Bronchial epithelial cell (primary cell): ENCODE measurements around the gene KHDRBS2. TPM values are rescaled to one million over a fixed set of nuclear protein-coding genes. Genes with fewer than 3 reads are reported as not detected.

Experiments used
- DNase-seq: peaks from one replicate; pipeline ENCODE4 v3.0.0-alpha.2; 2010; ENCODE audit warnings: low read depth
- FAIRE-seq: peaks from 2 replicates; lab custom pipeline; 2011; peaks lifted over from hg19 to GRCh38; lab: Jason Lieb, UNC
- H3K27me3 ChIP-seq: 2 replicates; pipeline ENCODE4 v1.5.1; 2011; ENCODE audit warnings: low read length; ENCODE audit not compliant: control insufficient read depth, insufficient read depth
- H3K36me3 ChIP-seq: 2 replicates; pipeline ENCODE4 v1.5.1; 2011; ENCODE audit warnings: low read length; ENCODE audit not compliant: control insufficient read depth, insufficient read depth
- H3K4me3 ChIP-seq: 2 replicates; pipeline ENCODE4 v1.5.1; 2011; ENCODE audit warnings: mild to moderate bottlenecking, low read depth, low read length, control low read depth
- total RNA-seq: library from RNA; depleted of rRNA; stranded (reverse); fragments of >200 nt; gene quantifications from 2 replicates; pipeline ENCODE4 v1.2.1, GENCODE V29; 2014
- TF ChIP-seq, protein P1 (sequence below): IDR thresholded peaks from 2 replicates; pipeline ENCODE4 v1.5.1; 2011; ENCODE audit warnings: mild to moderate bottlenecking, moderate library complexity, low read length, control low read depth, inconsistent platforms; ENCODE audit not compliant: insufficient read depth, severe bottlenecking

The KHDRBS2 gene
- total RNA-seq, 1 donor from 2014 or later, result not detected

DNA sequence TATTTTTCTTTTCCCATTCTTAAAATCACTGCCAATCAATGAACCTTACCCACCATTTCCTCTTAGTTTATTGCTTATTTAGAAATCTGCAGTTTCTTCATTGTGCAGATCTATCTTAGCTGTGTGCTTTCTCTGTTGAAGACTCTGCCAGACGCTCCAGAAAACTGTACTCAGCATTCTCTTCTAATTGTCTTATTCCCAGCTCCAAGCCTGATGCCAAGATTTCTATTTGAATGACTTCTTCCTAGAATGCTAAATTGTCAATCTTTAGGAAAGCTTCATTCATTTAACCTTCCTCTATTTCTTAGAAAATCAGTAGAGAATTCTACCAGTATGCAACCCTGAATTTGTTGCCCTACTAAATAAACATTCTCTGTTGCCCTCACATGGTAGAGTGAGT is 308.9 kb downstream of the KHDRBS2 start:
- H3K36me3 ChIP-seq, result no peaks in the 10 kb centered on the region
- TF ChIP-seq, protein P1, sequence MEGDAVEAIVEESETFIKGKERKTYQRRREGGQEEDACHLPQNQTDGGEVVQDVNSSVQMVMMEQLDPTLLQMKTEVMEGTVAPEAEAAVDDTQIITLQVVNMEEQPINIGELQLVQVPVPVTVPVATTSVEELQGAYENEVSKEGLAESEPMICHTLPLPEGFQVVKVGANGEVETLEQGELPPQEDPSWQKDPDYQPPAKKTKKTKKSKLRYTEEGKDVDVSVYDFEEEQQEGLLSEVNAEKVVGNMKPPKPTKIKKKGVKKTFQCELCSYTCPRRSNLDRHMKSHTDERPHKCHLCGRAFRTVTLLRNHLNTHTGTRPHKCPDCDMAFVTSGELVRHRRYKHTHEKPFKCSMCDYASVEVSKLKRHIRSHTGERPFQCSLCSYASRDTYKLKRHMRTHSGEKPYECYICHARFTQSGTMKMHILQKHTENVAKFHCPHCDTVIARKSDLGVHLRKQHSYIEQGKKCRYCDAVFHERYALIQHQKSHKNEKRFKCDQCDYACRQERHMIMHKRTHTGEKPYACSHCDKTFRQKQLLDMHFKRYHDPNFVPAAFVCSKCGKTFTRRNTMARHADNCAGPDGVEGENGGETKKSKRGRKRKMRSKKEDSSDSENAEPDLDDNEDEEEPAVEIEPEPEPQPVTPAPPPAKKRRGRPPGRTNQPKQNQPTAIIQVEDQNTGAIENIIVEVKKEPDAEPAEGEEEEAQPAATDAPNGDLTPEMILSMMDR, result no peak
- no peak overlapping the region for H3K4me3 ChIP-seq
- no peak for DNase-seq
- no peaks in the 10 kb centered on the region for H3K27me3 ChIP-seq
- no peak for FAIRE-seq

- TF ChIP-seq, protein P1, result no peak
- DNase-seq (no peak), FAIRE-seq (no peak)
- H3K27me3 ChIP-seq, result no peaks in the 10 kb centered on the region
- H3K4me3 ChIP-seq, result no peak overlapping the region
- no peaks in the 10 kb centered on the region for H3K36me3 ChIP-seq
Observed at GRCh38 chr6:61959196-61959595, 326.8 kb downstream of the KHDRBS2 start.

DNA sequence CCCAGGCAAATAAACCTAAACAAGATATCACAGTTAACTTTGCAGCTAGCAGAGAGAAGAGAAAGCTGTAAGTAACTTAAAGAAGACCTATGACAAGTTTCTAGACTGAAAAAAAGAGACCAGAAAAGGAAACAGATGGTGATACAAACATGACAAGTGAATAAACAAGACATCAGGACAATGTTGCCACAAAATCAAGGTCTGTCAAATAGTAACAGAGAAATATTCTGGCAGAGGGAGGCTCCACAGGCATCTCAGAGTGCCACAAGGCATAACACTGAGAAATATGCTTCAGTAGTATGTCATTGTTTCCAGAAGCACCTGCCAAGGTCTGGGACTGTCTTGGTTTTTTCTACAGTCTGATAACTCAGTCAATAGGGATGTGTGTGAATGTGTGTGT is 332.2 kb downstream of the KHDRBS2 start:
- Histone ChIP-seq H3K4me3 (no peak overlapping the region), H3K27me3 (no peaks in the 10 kb centered on the region), H3K36me3 (no peaks in the 10 kb centered on the region)
- FAIRE-seq, result no peak
- TF ChIP-seq, protein P1, result no peak
- no peak for DNase-seq

- no peak for DNase-seq
- FAIRE-seq, result no peak
- Histone ChIP-seq H3K27me3 (no peaks in the 10 kb centered on the region), H3K4me3 (no peak overlapping the region), H3K36me3 (no peaks in the 10 kb centered on the region)
- TF ChIP-seq, protein P1, result no peak
Observed at GRCh38 chr6:61951586-61951985, 334.4 kb downstream of the KHDRBS2 start.

DNA sequence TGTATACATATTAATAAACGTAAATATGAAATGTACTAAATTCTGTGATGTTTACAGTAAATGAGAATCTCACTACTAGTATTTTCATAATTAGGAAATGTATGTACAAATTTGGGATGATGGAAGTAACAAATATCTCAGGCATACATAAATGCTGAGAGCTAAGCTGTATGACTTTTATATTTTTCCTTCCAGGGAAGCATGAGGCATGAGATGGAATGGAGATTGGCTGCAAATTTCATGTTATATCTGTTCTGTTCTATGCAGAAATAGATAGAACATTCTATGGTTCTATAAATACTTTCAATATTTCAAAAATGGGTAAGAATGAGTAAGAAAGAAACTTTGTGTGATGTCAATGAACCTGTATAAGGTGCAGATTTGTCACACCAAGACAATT is 335.2 kb downstream of the KHDRBS2 start:
- no peaks in the 10 kb centered on the region for H3K27me3 ChIP-seq
- H3K4me3 ChIP-seq, result no peak overlapping the region
- TF ChIP-seq, protein P1, result no peak
- no peak for DNase-seq
- no peak for FAIRE-seq
- H3K36me3 ChIP-seq, result no peaks in the 10 kb centered on the region

- no peaks in the 10 kb centered on the region for H3K36me3 ChIP-seq
- no peak for DNase-seq
- FAIRE-seq, result no peak
- no peaks in the 10 kb centered on the region for H3K27me3 ChIP-seq
- TF ChIP-seq, protein P1, result no peak
- H3K4me3 ChIP-seq, result no peak overlapping the region
Observed at GRCh38 chr6:61949971-61950370, 336.1 kb downstream of the KHDRBS2 start.
